C4-2B (cell line): Measurements from ENCODE around the gene ARHGAP15.

ENCODE experiments used
- H3K27ac ChIP-seq: fragments of 450-650 bp; 2 replicates; pipeline ENCODE4 v1.5.1; 2017
- ZFX ChIP-seq: fragments of 450-650 bp; IDR thresholded peaks from 2 replicates; pipeline ENCODE4 v1.6.1; 2017
- TF ChIP-seq, protein P1 (sequence below): fragments of 450-650 bp; conservative IDR thresholded peaks from 2 replicates; pipeline ENCODE4 v1.5.1; 2017; ENCODE audit warnings: mild to moderate bottlenecking

Gene ARHGAP15

DNA sequence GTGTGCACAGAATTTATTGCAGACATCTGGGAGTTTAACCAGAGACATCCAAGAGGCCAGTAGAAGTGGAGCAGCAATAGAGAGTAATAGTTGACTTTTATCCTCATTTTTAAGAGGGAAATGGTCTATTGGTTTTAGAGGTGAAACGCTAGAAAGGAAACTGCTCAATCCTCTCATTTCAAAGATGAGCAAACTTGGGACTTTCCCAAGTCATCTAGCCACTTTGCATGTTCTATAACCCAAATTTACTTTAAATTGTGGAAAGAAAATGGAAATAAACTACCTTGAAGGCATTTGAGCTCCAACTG is 601.7 kb downstream of the ARHGAP15 start:
- no peak for TF ChIP-seq ZFX
- TF ChIP-seq, protein P1, sequence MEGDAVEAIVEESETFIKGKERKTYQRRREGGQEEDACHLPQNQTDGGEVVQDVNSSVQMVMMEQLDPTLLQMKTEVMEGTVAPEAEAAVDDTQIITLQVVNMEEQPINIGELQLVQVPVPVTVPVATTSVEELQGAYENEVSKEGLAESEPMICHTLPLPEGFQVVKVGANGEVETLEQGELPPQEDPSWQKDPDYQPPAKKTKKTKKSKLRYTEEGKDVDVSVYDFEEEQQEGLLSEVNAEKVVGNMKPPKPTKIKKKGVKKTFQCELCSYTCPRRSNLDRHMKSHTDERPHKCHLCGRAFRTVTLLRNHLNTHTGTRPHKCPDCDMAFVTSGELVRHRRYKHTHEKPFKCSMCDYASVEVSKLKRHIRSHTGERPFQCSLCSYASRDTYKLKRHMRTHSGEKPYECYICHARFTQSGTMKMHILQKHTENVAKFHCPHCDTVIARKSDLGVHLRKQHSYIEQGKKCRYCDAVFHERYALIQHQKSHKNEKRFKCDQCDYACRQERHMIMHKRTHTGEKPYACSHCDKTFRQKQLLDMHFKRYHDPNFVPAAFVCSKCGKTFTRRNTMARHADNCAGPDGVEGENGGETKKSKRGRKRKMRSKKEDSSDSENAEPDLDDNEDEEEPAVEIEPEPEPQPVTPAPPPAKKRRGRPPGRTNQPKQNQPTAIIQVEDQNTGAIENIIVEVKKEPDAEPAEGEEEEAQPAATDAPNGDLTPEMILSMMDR = no peak
- H3K27ac ChIP-seq = no peak overlapping the region

DNA sequence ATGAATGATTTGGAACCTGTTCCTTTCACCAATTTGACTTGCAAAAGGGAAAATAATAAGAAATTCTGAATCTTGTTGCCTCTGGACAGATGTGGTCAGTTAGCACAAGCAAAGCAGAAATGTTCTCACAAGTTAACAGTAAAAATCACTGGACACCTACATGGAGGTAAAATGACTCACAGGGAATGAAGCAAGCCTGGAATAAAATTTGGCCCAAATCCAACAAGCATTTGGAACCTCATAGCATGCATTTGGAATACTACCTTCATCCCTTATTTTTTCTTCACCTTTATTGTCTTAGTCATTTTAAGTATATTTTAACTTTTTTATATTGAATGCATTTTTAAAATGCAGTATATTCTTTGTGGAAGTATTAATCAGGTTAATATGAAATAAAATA is 602.9 kb downstream of the ARHGAP15 start:
- no peak for TF ChIP-seq ZFX
- TF ChIP-seq, protein P1 = no peak
- no peak overlapping the region for H3K27ac ChIP-seq

DNA sequence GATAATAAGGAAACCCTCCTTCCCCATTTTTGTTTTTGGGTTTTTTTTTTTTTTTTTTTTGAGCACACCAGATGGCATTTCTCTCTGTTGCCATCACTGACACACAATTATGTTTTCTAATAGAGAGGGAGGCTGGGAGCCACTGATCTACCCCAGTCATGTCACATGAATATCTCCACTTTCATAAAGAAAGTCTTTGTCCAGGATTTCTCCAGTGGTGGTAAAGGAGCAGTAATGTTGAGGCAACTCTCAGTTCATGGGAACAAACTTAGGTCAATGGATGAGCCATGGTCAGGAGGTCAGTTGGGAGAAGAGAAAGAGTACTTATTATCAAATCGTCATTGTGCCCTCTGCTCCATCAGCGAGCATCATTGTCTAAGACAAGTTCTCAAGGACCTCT is 603.7 kb downstream of the ARHGAP15 start:
- no peak overlapping the region for H3K27ac ChIP-seq
- TF ChIP-seq, protein P1 = no peak
- no peak for TF ChIP-seq ZFX

DNA sequence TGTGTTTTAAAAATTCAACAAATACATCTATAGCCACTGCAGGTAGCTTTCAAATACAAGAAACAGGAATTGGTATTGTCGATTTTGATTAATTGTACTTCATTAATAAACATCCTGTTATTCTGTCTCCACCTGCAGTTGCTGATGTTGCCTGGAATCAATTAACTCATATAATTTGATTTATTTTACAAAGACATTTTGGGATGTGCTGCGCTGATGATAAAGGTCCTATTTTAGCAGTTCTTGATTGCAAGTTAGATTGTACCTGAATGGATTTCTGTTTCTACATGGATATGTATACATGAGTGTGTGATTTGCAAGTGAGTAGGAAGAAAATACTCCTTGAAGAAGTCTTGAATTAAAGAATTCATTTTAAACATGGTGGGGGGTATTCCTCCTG is 605.3 kb downstream of the ARHGAP15 start:
- H3K27ac ChIP-seq = no peak overlapping the region
- no peak for TF ChIP-seq ZFX
- TF ChIP-seq, protein P1 = no peak

DNA sequence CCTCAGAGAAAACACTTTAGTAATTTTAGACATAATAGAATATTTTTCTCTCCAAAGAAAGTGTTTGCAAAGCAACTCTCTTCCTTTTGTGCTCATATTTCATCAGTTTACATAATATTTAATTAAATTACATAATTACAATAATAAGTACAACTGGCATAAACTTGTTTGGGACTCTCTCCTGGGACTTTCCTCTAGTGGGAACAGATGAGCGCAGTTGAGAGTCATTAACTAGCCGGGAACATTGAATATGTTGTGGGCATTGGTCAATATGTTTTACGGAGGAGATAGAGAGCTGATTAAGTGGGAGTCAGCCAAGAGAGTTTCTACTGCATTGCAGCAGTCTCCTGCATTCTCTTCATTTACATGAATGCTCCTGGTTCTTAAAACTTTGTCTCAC is 607.7 kb downstream of the ARHGAP15 start:
- TF ChIP-seq, protein P1 = no peak
- TF ChIP-seq ZFX = no peak
- H3K27ac ChIP-seq = no peak overlapping the region

DNA sequence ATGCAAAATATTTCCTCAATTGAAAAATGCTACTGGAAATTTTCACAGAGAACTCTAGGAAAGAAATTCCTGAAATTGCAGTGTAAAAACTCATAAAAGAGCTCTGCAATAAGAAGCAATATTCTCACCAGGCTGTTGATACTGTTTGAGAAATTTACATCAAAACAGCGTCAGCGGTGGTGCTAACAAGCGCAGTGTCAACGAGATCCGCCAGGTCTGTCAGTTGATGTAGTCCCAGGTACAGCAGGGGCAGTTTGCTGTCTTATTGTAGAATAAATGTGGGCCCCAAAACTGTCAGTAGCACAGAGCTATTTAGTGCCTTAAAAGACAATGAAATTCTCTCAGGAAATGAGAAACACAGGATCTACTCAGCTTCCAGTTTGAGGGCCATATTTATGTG is 611.2 kb downstream of the ARHGAP15 start:
- TF ChIP-seq, protein P1 = no peak
- no peak for TF ChIP-seq ZFX

DNA sequence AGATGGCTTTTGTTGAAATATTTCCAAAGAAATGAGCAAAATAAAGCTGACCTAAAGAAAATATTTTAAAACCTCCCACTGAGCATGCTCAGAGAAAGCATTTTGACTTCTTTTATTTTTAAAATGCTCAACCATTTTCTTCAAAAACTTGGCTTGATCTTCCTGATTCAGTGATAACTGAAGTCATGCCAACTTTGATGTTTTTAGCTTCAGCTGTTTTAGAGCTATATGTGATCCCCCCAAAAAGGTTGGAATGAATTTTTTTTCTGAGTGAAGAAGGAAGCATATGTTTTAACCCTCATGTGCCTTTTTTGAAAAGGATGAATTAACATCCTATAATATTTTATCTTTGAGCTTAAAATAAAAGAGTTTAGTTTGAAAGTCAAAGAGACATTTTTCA is 612.0 kb downstream of the ARHGAP15 start:
- H3K27ac ChIP-seq = no peak overlapping the region
- TF ChIP-seq, protein P1 = no peak
- TF ChIP-seq ZFX = no peak

More for the DNA sequence above, 611.2 kb downstream of the ARHGAP15 start:
- H3K27ac ChIP-seq = no peak overlapping the region
